ENCODE results near the gene RPLP2.

DNA sequence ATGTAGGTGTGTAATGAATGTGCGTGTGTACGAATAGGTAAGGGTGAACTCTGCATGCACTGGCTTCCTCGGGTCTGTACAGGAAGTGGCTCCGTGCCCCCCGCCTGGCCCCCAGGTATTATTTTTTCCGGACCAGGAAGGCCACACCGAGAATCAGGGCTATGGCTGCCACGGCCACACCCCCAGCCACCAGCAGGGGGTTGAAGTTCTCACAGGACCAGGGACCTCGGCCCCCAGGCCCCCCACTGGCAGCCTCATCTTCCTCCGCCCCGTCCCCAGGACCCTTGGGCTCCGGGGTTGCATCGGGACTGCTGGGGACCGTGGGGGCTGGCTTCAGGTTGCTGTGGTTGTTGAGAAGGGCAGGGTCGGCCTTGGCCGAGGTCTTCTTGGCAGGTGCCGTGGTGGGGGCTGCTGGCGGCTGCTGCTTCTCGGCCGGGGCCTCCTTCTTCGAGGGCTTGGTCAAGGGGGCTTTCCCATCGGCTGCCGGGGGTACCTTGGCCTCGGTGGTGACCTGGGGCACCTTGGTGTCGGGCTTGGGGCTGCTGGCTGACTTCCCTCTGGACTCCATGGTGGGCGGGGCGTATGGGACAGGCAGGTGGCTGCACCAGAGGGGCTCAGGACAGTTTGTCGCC lies 21.6 kb upstream of the RPLP2 start:
- TF ChIP-seq, protein P1, sequence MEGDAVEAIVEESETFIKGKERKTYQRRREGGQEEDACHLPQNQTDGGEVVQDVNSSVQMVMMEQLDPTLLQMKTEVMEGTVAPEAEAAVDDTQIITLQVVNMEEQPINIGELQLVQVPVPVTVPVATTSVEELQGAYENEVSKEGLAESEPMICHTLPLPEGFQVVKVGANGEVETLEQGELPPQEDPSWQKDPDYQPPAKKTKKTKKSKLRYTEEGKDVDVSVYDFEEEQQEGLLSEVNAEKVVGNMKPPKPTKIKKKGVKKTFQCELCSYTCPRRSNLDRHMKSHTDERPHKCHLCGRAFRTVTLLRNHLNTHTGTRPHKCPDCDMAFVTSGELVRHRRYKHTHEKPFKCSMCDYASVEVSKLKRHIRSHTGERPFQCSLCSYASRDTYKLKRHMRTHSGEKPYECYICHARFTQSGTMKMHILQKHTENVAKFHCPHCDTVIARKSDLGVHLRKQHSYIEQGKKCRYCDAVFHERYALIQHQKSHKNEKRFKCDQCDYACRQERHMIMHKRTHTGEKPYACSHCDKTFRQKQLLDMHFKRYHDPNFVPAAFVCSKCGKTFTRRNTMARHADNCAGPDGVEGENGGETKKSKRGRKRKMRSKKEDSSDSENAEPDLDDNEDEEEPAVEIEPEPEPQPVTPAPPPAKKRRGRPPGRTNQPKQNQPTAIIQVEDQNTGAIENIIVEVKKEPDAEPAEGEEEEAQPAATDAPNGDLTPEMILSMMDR (IDR thresholded peaks at IDR 0.05): no peak
- no peak for TF ChIP-seq POLR2A (IDR thresholded peaks at IDR 0.05)
- TF ChIP-seq POLR2AphosphoS5 (IDR thresholded peaks at IDR 0.05): no peak
